ENCODE data around the gene SIGLEC11.

The SIGLEC11 gene

DNA sequence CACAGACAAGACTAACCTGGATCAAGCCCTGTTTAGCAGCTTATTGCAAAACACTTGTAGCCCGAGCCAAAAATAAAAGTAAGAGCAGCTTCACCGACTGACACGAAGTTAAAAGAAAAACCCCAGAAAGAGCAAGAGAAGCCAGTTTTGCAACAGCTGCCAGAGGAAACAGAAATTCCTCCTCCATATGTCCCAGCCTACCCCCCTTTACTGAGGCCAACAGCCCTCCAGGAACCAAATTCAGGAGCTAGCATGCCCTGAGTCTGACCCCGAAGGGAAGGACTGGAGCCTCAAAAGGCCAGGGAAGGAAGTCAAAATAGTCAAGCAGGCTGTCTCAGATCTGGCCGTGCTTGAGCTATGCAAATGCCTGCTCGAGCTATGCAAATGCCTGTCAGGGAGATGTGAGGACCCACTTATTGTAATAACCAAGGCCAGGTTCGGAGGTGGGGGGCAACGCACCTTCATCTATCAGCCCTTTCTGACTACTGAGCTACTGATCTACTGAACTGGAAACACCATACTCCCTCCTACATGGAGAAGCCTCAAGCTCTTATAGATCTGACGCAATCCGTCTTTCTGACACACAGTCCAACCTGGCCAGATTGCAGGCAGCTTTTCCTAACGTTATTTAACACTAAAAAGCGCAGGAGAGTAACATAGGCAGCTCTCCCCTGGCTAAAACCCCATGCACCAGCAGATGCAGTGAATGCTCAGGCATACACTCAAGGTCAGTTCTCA is 6.7 kb downstream of the SIGLEC11 start:
- TF ChIP-seq POLR2AphosphoS5 (IDR thresholded peaks at IDR 0.05; ENCODE audit: low read depth, low read length) = no peak
- TF ChIP-seq TAF1 (IDR thresholded peaks at IDR 0.05; ENCODE audit: low read depth, low read length) = no peak
- TF ChIP-seq PAX5 (IDR thresholded peaks at IDR 0.05; ENCODE audit: insufficient read depth, low read length, severe bottlenecking) = no peak
- no peak for TF ChIP-seq SPI1 (IDR thresholded peaks at IDR 0.05; ENCODE audit: low read depth, low read length)
- no peak for TF ChIP-seq POU2F2 (IDR thresholded peaks at IDR 0.05; ENCODE audit: low read depth, low read length)
- TF ChIP-seq POLR2A (IDR thresholded peaks at IDR 0.05; ENCODE audit: low read depth, low read length) = no peak
- DNase-seq (ENCODE audit: insufficient read length, low spot score) = no peak
- FAIRE-seq = no peak

DNA sequence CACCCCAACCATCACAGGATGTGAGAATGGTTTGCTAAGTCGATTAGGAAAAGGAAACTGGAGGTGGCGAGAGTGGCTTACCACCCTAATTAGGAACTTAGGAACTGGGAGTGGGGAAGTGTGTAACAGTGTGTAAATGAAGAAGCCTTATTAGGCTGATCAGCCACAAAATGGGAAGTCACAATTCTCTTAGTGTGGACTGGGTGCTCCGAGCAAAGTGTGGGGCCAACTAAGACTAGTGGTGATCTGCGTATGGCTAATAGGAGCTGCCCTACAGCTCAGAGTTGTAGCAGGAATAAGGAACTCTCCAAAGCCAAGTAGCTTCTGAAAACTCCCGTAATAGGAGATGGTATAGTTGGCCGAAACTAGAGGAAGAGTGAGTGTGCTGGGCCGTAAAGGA is 7.6 kb downstream of the SIGLEC11 start:
- TF ChIP-seq POLR2AphosphoS5 (IDR thresholded peaks at IDR 0.05; ENCODE audit: low read depth, low read length) (no peak), SPI1 (IDR thresholded peaks at IDR 0.05; ENCODE audit: low read depth, low read length) (peak; percentile 6; the same call in 1 of the 2 replicates), POLR2A (IDR thresholded peaks at IDR 0.05; ENCODE audit: low read depth, low read length) (no peak), TAF1 (IDR thresholded peaks at IDR 0.05; ENCODE audit: low read depth, low read length) (no peak)
- FAIRE-seq (no peak), DNase-seq (ENCODE audit: insufficient read length, low spot score) (no peak)

DNA sequence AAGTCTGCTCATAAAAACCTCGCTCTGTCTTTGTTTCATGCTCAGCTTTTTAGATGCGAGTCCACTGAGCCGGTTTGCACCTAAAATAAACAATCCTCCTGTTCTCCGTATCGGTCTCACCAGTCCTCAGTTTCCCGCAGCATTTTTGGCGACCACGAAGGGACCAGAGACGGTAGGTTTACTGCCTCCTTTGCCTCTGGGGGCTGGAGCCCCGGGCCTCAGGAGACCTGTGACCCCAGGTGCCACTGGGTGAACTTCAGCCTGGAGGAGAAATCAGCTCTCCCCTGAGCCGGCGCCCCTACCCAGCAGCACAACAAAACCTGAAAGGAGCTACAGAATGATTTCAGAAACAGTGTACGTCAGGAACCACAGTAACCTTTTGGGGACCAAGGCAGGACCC is 8.1 kb downstream of the SIGLEC11 start:
- no peak for FAIRE-seq
- TF ChIP-seq POLR2A (IDR thresholded peaks at IDR 0.05; ENCODE audit: low read depth, low read length) = no peak
- TF ChIP-seq POU2F2 (IDR thresholded peaks at IDR 0.05; ENCODE audit: low read depth, low read length) = no peak
- TF ChIP-seq POLR2AphosphoS5 (IDR thresholded peaks at IDR 0.05; ENCODE audit: low read depth, low read length) = no peak
- no peak for TF ChIP-seq TAF1 (IDR thresholded peaks at IDR 0.05; ENCODE audit: low read depth, low read length)
- no peak for TF ChIP-seq PAX5 (IDR thresholded peaks at IDR 0.05; ENCODE audit: insufficient read depth, low read length, severe bottlenecking)
- no peak for TF ChIP-seq SPI1 (IDR thresholded peaks at IDR 0.05; ENCODE audit: low read depth, low read length)
- no peak for DNase-seq (ENCODE audit: insufficient read length, low spot score)

DNA sequence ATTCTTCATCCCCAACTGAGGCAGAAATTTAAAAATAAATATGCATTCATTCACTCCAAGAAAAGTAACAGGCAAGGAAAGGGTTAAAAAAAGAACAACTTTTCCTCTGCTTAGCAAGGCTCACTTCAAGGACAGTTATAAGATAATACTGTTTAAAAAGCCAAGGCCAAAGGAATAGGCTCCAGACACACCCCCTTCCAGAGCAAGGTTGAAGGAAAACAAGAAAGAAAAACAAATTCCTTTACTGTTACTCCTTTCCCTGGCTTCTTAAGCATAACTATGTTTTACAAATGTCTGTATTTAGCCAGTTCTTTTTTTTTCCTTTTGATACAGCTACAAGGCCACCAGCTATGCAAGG is 8.5 kb downstream of the SIGLEC11 start:
- FAIRE-seq (no peak), DNase-seq (ENCODE audit: insufficient read length, low spot score) (no peak)
- TF ChIP-seq PAX5 (IDR thresholded peaks at IDR 0.05; ENCODE audit: insufficient read depth, low read length, severe bottlenecking) (no peak), POU2F2 (IDR thresholded peaks at IDR 0.05; ENCODE audit: low read depth, low read length) (no peak), POLR2A (IDR thresholded peaks at IDR 0.05; ENCODE audit: low read depth, low read length) (no peak), POLR2AphosphoS5 (IDR thresholded peaks at IDR 0.05; ENCODE audit: low read depth, low read length) (no peak), TAF1 (IDR thresholded peaks at IDR 0.05; ENCODE audit: low read depth, low read length) (no peak), SPI1 (IDR thresholded peaks at IDR 0.05; ENCODE audit: low read depth, low read length) (no peak)

DNA sequence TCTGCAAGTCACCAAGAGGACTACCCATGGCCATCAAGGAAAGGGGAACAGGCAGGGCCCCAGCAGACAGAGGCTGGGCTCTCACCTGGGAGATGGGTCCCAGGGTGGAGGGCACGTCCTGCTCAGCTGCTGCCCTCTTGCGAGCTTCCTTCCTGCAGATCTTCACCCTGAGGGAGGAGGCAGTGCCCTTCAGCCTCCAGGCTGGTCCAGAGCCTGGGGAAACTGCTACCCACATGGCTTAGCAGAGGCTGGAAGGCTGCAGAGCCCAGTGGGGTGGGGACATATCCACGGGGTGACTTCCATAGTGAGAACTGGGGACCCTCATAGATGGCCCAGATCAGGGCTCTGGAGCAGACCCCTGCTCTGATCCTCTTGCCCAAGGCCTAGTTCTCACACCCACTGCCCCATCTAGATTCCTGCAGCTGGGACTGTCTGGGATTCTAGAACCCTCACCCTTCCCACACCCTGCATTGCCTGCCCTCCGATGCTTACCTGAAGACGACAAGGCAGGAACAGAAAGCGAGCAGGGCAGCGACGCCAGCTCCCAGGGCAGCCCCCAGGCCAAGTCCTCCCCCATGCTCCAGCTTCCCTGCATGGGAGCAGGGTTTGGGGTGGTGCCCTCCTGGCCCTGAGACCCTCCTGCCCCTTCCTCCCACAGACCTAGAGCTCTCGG is 9.0 kb downstream of the SIGLEC11 start:
- TF ChIP-seq POU2F2 (IDR thresholded peaks at IDR 0.05; ENCODE audit: low read depth, low read length) = no peak
- FAIRE-seq = no peak

DNA sequence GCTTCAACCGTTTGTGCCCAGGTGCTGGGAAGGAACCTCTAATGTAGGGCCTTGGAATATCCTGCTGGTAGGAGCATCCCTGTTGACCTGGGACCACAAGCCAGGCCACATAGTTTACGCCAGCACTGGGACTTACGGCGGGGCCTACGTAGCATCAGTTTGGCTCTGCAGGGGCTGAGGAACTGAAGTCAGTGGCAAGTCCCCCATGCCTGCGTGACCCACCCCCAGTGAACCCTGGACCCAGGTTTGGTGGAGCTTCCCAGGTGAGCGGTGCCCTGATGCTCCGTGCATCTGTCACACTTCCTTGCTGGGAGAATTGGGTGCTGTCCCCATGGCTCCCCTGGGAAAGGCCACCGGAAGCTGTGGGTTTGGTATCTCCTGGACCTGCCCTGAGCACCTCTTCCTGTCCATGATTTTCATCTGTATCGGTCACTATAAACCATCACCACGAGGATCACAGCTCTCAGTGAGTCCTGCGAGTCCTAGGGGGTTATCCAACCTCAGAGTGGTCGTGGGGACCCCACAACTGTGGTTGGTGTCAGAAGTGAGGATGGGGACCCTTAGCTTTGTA is 9.9 kb downstream of the SIGLEC11 start:
- no peak for FAIRE-seq
- TF ChIP-seq PAX5 (IDR thresholded peaks at IDR 0.05; ENCODE audit: insufficient read depth, low read length, severe bottlenecking) = no peak
- TF ChIP-seq POLR2AphosphoS5 (IDR thresholded peaks at IDR 0.05; ENCODE audit: low read depth, low read length) = no peak
- TF ChIP-seq POLR2A (IDR thresholded peaks at IDR 0.05; ENCODE audit: low read depth, low read length) = no peak
- TF ChIP-seq TAF1 (IDR thresholded peaks at IDR 0.05; ENCODE audit: low read depth, low read length) = no peak
- no peak for TF ChIP-seq POU2F2 (IDR thresholded peaks at IDR 0.05; ENCODE audit: low read depth, low read length)
- TF ChIP-seq SPI1 (IDR thresholded peaks at IDR 0.05; ENCODE audit: low read depth, low read length) = no peak
- no peak for DNase-seq (ENCODE audit: insufficient read length, low spot score)

More for the DNA sequence above, 9.0 kb downstream of the SIGLEC11 start:
- no peak for DNase-seq (ENCODE audit: insufficient read length, low spot score)

DNA sequence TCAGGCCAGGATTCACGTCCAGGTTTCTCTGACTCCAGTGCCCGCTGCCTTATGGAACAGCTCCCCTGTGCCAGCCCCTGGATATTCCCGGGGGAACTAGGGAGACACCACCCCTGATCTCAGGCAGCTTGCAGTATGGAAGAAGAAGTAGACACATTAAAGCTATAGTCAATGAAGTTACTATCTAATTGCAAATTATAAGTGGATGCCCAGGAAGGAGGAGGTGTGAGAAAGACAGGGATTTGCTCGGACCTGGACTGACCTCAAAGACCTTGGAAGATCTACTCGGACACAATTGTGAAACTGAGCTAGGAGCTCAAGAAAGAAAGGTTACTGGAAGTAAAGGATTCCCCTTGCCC is 10.4 kb downstream of the SIGLEC11 start:
- no peak for TF ChIP-seq POLR2A (IDR thresholded peaks at IDR 0.05; ENCODE audit: low read depth, low read length)
- FAIRE-seq = no peak
- no peak for DNase-seq (ENCODE audit: insufficient read length, low spot score)

DNA sequence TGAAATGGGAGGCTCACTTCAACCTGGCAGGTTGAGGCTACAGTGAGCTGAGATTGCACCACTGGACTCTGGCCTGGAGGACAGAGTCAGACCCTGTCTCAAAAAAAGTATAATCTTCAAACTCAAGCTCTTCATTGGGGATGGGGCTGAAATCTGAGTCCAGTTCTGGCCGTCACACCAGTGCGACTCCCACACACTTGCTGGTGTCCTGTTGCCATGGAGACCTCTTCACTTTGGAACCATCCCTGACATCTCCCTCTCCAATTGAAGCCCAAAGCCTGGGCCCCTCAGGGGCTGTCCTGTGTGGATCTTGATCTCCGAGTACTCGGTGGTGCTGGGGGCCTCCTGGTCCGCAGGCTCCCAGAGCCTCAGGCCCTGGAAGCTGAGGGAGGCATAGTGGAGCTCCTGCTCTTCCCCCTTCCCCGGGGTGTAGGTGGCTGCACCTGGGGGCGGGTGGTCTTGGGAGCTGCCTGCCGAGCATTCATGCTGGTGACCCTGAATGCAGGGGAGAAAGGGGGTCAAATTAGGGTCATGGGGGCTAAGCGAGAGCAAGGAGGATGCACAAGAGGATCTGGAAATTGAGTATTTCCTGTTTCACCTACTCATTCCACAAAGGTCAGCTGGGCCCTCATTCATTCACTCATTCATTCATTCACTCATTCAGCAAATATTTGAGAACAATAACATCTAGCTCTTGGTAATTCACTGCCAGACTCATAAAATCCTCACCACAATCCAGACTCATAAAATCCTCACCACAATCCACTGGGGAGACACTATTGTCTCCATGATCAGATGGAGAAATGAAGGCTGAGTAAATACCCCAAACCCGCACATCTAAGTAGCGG is 11.0 kb downstream of the SIGLEC11 start:
- DNase-seq (ENCODE audit: insufficient read length, low spot score) = no peak
- no peak for FAIRE-seq
- TF ChIP-seq TAF1 (IDR thresholded peaks at IDR 0.05; ENCODE audit: low read depth, low read length) = no peak
- TF ChIP-seq PAX5 (IDR thresholded peaks at IDR 0.05; ENCODE audit: insufficient read depth, low read length, severe bottlenecking) = no peak
- no peak for TF ChIP-seq POLR2AphosphoS5 (IDR thresholded peaks at IDR 0.05; ENCODE audit: low read depth, low read length)
- TF ChIP-seq POU2F2 (IDR thresholded peaks at IDR 0.05; ENCODE audit: low read depth, low read length) = no peak

DNA sequence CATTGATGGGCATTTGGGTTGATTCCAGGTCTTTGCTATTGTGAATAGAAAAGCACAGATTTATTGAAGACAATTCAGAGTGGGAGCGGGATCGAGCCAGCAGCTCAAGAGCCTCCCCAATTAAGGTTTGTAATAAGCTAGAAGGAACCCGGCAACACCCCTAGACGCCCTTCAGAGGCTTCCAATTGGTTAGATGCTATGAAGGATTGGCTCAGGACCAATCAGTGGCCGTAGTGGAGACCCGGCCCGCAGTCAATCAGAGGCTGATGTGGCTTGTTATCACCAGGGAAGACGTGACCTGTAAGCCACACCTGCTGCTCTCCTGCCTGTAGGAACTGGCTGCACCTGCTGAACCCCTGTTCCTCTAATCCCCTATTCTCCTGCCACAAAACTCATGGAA is 14.6 kb downstream of the SIGLEC11 start:
- no peak for TF ChIP-seq POU2F2 (IDR thresholded peaks at IDR 0.05; ENCODE audit: low read depth, low read length)
- TF ChIP-seq TAF1 (IDR thresholded peaks at IDR 0.05; ENCODE audit: low read depth, low read length) = no peak
- TF ChIP-seq PAX5 (IDR thresholded peaks at IDR 0.05; ENCODE audit: insufficient read depth, low read length, severe bottlenecking) = no peak
- TF ChIP-seq SPI1 (IDR thresholded peaks at IDR 0.05; ENCODE audit: low read depth, low read length) = no peak
- DNase-seq (ENCODE audit: insufficient read length, low spot score) (no peak), FAIRE-seq (no peak)

Data from GM12891 (cell line).